ENCODE data around the gene PANX3. TPM values are rescaled to one million over a fixed set of nuclear protein-coding genes. Genes with fewer than 3 reads are reported as not detected.

Gene PANX3
- polyA plus RNA-seq, 2 of the 4 experiments (the other 2 are of a cell fraction): not detected

- ATAC-seq: no peak
- ChIA-PET POLR2A (interaction anchor here (1.0 kb wide), 1 partner anchor 17 kb away, joined by 3 read pairs; the partner anchor contains the start of gene TBRG1), CTCF (interaction anchor here (1.1 to 1.3 kb wide), 2 partner anchors 120 to 239 kb away, joined by 3 read pairs; no protein-coding TSS in a partner anchor)
- Histone ChIP-seq H3K4me3 (no peak overlapping the region), H3K27ac (no peak overlapping the region), H3K4me1 (no peaks in the 10 kb centered on the region), H3K9me3 (no peaks in the 10 kb centered on the region), H3K4me2 (no peak overlapping the region)
- TF ChIP-seq ZSCAN20 (CRISPR knock-in tag; IDR thresholded peaks at IDR 0.05) (no peak), REST (IDR thresholded peaks at IDR 0.05) (no peak), MAFK (IDR thresholded peaks at IDR 0.05; ENCODE audit: partially characterized antibody) (no peak), RCOR1 (IDR thresholded peaks at IDR 0.05; ENCODE audit: low read depth, low read length) (no peak), GATA3 (IDR thresholded peaks at IDR 0.05; ENCODE audit: borderline replicate concordance) (no peak), RFX5 (IDR thresholded peaks at IDR 0.05) (no peak), BCL3 (IDR thresholded peaks at IDR 0.05) (no peak), ZC3H11A (IDR thresholded peaks at IDR 0.05) (no peak), HMGXB4 (CRISPR knock-in tag; IDR thresholded peaks at IDR 0.05; ENCODE audit: borderline replicate concordance) (no peak), ATOH8 (CRISPR knock-in tag; IDR thresholded peaks at IDR 0.05; ENCODE audit: low read depth) (no peak)
- DNase-seq (ENCODE audit: low read depth in 1 of 2, low spot score in 1 of 2): no peak
- WGBS (ENCODE audit: missing lambda C conversion rate): 71% methylated on average over 1 of the region's 1 CpG
- no peak for FAIRE-seq
These were observed 28.0 kb downstream of the PANX3 start for GRCh38 chr11:124639186-124639585.

GRCh38 chr11:124640666-124641065, 29.4 kb downstream of the PANX3 start:
- no peak overlapping the region for H3K4me3 ChIP-seq
- ChIA-PET CTCF (interaction anchor here (0.9 to 1.6 kb wide), 3 partner anchors 29 to 237 kb away, joined by 3 to 5 read pairs (median 3); no protein-coding TSS in a partner anchor), POLR2A (no interaction called here)
- no peaks in the 10 kb centered on the region for H3K9me3 ChIP-seq
- ATAC-seq (no peak), FAIRE-seq (no peak), DNase-seq (ENCODE audit: low read depth in 1 of 2, low spot score in 1 of 2) (no peak)
- TF ChIP-seq EP300 (IDR thresholded peaks at IDR 0.05) (no peak), FOXS1 (CRISPR knock-in tag; IDR thresholded peaks at IDR 0.05) (no peak), FOSL2 (IDR thresholded peaks at IDR 0.05) (no peak), FOSL2 (CRISPR knock-in tag; IDR thresholded peaks at IDR 0.05) (no peak), NPAS2 (CRISPR knock-in tag; IDR thresholded peaks at IDR 0.05; ENCODE audit: borderline replicate concordance) (no peak), ZSCAN20 (CRISPR knock-in tag; IDR thresholded peaks at IDR 0.05) (no peak), CHD2 (IDR thresholded peaks at IDR 0.05; ENCODE audit: low read length, partially characterized antibody) (no peak), HMGXB4 (CRISPR knock-in tag; IDR thresholded peaks at IDR 0.05; ENCODE audit: borderline replicate concordance) (no peak), RCOR1 (IDR thresholded peaks at IDR 0.05; ENCODE audit: low read depth, low read length) (no peak), HOXB13 (CRISPR knock-in tag; IDR thresholded peaks at IDR 0.05; ENCODE audit: low read depth) (no peak), BCL3 (IDR thresholded peaks at IDR 0.05) (no peak), ATOH8 (CRISPR knock-in tag; IDR thresholded peaks at IDR 0.05; ENCODE audit: low read depth) (no peak), BHLHE40 (IDR thresholded peaks at IDR 0.05; ENCODE audit: low read depth, low read length) (no peak), MAZ (IDR thresholded peaks at IDR 0.05; ENCODE audit: borderline replicate concordance, low read depth, low read length) (no peak)
- 87% methylated on average over 5 of the region's 5 CpGs for WGBS (ENCODE audit: missing lambda C conversion rate)
- no peak overlapping the region for H3K27ac ChIP-seq
- no peaks in the 10 kb centered on the region for H3K4me1 ChIP-seq
- H3K4me2 ChIP-seq: no peak overlapping the region
